ENCODE measurements around the gene FBXL19. TPM values are rescaled to one million over a fixed set of nuclear protein-coding genes. Genes with fewer than 3 reads are reported as not detected.

FBXL19 gene
- total RNA-seq, 1 experiment from 2014 or later: 84.3 TPM

DNA sequence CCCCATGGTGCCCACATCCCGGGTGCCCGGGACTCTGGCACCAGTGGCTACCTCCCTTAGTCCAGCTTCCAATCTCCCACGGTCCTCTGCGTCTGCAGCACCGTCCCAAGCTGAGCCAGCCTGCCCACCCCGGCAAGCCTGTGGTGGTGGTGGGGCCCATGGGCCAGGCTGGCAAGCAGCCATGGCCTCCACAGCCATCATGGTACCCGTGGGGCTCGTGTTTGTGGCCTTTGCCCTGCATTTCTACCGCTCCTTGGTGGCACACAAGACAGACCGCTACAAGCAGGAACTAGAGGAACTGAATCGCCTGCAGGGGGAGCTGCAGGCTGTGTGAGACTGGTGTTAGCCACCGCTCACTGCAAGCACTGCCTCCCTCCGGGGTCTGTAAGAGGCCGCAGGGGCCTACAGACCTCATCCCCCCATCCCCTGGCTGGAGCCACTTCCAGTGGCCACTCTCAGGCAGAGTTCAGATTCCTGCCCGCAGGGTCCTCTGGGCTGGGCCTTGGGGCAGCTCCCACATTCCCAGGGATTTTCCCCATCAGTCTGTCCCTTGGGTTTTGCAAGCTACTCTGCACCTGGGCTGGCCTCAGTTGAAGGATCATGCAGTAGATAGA lies 30.2 kb downstream of the FBXL19 start:
- Mint-ChIP-seq H3K36me3 (peaks cover 3% of the 10 kb centered on the region; the same call in 1 of the 2 replicates), H3K4me1 (peaks cover 19% of the 10 kb centered on the region), H3K9me3 (no peaks in the 10 kb centered on the region), H3K27me3 (ENCODE audit: low read depth) (peaks cover 3% of the 10 kb centered on the region; the same call in 1 of the 2 replicates), H3K27ac (no peak overlapping the region), H3K4me3 (no peak overlapping the region)
- POLR2A ChIA-PET: interaction anchor here (0.5 to 1.4 kb wide), 6 partner anchors 10 to 316 kb away, joined by 3 to 9 read pairs (median 4); no protein-coding TSS in a partner anchor
- DNase-seq (ENCODE audit: low spot score) (peak; percentile 91), ATAC-seq (peak; percentile 66)
- TF ChIP-seq, protein P1, sequence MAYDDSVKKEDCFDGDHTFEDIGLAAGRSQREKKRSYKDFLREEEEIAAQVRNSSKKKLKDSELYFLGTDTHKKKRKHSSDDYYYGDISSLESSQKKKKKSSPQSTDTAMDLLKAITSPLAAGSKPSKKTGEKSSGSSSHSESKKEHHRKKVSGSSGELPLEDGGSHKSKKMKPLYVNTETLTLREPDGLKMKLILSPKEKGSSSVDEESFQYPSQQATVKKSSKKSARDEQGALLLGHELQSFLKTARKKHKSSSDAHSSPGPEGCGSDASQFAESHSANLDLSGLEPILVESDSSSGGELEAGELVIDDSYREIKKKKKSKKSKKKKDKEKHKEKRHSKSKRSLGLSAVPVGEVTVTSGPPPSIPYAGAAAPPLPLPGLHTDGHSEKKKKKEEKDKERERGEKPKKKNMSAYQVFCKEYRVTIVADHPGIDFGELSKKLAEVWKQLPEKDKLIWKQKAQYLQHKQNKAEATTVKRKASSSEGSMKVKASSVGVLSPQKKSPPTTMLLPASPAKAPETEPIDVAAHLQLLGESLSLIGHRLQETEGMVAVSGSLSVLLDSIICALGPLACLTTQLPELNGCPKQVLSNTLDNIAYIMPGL (CRISPR knock-in tag; IDR thresholded peaks at IDR 0.05): peak; percentile 46; the same call in 1 of the 2 replicates
- TF ChIP-seq SP1 (CRISPR knock-in tag; conservative IDR thresholded peaks at IDR 0.05): peak; percentile 43; the same call in 1 of the 2 replicates
- TF ChIP-seq, protein P2, sequence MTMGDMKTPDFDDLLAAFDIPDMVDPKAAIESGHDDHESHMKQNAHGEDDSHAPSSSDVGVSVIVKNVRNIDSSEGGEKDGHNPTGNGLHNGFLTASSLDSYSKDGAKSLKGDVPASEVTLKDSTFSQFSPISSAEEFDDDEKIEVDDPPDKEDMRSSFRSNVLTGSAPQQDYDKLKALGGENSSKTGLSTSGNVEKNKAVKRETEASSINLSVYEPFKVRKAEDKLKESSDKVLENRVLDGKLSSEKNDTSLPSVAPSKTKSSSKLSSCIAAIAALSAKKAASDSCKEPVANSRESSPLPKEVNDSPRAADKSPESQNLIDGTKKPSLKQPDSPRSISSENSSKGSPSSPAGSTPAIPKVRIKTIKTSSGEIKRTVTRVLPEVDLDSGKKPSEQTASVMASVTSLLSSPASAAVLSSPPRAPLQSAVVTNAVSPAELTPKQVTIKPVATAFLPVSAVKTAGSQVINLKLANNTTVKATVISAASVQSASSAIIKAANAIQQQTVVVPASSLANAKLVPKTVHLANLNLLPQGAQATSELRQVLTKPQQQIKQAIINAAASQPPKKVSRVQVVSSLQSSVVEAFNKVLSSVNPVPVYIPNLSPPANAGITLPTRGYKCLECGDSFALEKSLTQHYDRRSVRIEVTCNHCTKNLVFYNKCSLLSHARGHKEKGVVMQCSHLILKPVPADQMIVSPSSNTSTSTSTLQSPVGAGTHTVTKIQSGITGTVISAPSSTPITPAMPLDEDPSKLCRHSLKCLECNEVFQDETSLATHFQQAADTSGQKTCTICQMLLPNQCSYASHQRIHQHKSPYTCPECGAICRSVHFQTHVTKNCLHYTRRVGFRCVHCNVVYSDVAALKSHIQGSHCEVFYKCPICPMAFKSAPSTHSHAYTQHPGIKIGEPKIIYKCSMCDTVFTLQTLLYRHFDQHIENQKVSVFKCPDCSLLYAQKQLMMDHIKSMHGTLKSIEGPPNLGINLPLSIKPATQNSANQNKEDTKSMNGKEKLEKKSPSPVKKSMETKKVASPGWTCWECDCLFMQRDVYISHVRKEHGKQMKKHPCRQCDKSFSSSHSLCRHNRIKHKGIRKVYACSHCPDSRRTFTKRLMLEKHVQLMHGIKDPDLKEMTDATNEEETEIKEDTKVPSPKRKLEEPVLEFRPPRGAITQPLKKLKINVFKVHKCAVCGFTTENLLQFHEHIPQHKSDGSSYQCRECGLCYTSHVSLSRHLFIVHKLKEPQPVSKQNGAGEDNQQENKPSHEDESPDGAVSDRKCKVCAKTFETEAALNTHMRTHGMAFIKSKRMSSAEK (CRISPR knock-in tag; IDR thresholded peaks at IDR 0.05; ENCODE audit: borderline replicate concordance): no peak
- TF ChIP-seq, protein P3, sequence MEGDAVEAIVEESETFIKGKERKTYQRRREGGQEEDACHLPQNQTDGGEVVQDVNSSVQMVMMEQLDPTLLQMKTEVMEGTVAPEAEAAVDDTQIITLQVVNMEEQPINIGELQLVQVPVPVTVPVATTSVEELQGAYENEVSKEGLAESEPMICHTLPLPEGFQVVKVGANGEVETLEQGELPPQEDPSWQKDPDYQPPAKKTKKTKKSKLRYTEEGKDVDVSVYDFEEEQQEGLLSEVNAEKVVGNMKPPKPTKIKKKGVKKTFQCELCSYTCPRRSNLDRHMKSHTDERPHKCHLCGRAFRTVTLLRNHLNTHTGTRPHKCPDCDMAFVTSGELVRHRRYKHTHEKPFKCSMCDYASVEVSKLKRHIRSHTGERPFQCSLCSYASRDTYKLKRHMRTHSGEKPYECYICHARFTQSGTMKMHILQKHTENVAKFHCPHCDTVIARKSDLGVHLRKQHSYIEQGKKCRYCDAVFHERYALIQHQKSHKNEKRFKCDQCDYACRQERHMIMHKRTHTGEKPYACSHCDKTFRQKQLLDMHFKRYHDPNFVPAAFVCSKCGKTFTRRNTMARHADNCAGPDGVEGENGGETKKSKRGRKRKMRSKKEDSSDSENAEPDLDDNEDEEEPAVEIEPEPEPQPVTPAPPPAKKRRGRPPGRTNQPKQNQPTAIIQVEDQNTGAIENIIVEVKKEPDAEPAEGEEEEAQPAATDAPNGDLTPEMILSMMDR (IDR thresholded peaks at IDR 0.05): peak; percentile 64; the same call in 1 of the 2 replicates
- CTCF ChIA-PET: interaction anchor here (0.6 to 3.2 kb wide), 39 partner anchors 11 to 758 kb away, joined by 3 to 54 read pairs (median 4); partner anchors contain the start of genes FBXL19, FUS, HSD3B7 and KAT8

DNA sequence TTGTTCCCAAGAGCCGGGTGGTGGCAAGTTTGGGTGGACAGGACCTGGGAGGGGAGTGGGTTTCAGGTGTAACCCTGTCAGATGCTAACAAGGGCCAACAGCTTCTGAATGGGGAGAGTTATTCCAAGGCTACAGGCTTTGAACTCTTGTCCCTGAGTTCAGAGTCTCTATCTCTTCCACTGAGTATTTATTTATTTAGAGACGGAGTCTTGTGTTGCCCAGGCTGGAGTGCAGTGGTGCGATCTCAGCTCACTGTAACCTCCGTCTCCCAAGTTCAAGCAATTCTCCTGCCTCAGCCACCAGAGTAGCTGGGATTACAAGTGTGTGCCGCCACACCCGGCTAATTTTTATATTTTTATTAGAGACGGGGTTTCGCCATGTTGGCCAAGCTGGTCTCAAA lies 31.6 kb downstream of the FBXL19 start:
- CTCF ChIA-PET: interaction anchor here (2.4 to 3.2 kb wide), 4 partner anchors 14 to 87 kb away, joined by 12 to 54 read pairs (median 22); partner anchors contain the start of gene HSD3B7
- ATAC-seq: no peak
- no peak overlapping the region for H3K4me3 Mint-ChIP-seq
- POLR2A ChIA-PET: interaction anchor here (1.4 kb wide), 1 partner anchor 11 kb away, joined by 3 read pairs; no protein-coding TSS in a partner anchor
- peaks cover 16% of the 10 kb centered on the region for H3K4me1 Mint-ChIP-seq
- no peak overlapping the region for H3K27ac Mint-ChIP-seq
- H3K9me3 Mint-ChIP-seq: no peaks in the 10 kb centered on the region
- H3K27me3 Mint-ChIP-seq (ENCODE audit: low read depth): peaks cover 3% of the 10 kb centered on the region; the same call in 1 of the 2 replicates
- DNase-seq (ENCODE audit: low spot score): no peak
- peaks cover 14% of the 10 kb centered on the region for H3K36me3 Mint-ChIP-seq
- TF ChIP-seq ZNF138 (CRISPR knock-in tag; conservative IDR thresholded peaks at IDR 0.05) (no peak), OVOL2 (CRISPR knock-in tag; IDR thresholded peaks at IDR 0.05; ENCODE audit: borderline replicate concordance) (no peak), JUN (CRISPR knock-in tag; IDR thresholded peaks at IDR 0.05) (no peak), ESRRA (CRISPR knock-in tag; IDR thresholded peaks at IDR 0.05; ENCODE audit: borderline replicate concordance) (no peak), CREB1 (CRISPR knock-in tag; IDR thresholded peaks at IDR 0.05) (no peak), HMGA2 (CRISPR knock-in tag; IDR thresholded peaks at IDR 0.05) (no peak), PRRX2 (CRISPR knock-in tag; IDR thresholded peaks at IDR 0.05) (no peak), TP53 (CRISPR knock-in tag; IDR thresholded peaks at IDR 0.05) (no peak), CBFB (CRISPR knock-in tag; IDR thresholded peaks at IDR 0.05; ENCODE audit: low read depth) (no peak), ZNF232 (CRISPR knock-in tag; IDR thresholded peaks at IDR 0.05) (no peak)
- TF ChIP-seq, protein P4, sequence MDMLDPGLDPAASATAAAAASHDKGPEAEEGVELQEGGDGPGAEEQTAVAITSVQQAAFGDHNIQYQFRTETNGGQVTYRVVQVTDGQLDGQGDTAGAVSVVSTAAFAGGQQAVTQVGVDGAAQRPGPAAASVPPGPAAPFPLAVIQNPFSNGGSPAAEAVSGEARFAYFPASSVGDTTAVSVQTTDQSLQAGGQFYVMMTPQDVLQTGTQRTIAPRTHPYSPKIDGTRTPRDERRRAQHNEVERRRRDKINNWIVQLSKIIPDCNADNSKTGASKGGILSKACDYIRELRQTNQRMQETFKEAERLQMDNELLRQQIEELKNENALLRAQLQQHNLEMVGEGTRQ (CRISPR knock-in tag; IDR thresholded peaks at IDR 0.05): no peak
- TF ChIP-seq, protein P2 (CRISPR knock-in tag; IDR thresholded peaks at IDR 0.05; ENCODE audit: borderline replicate concordance): no peak
- TF ChIP-seq, protein P5, sequence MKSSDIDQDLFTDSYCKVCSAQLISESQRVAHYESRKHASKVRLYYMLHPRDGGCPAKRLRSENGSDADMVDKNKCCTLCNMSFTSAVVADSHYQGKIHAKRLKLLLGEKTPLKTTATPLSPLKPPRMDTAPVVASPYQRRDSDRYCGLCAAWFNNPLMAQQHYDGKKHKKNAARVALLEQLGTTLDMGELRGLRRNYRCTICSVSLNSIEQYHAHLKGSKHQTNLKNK (CRISPR knock-in tag; IDR thresholded peaks at IDR 0.05): no peak
- TF ChIP-seq, protein P6, sequence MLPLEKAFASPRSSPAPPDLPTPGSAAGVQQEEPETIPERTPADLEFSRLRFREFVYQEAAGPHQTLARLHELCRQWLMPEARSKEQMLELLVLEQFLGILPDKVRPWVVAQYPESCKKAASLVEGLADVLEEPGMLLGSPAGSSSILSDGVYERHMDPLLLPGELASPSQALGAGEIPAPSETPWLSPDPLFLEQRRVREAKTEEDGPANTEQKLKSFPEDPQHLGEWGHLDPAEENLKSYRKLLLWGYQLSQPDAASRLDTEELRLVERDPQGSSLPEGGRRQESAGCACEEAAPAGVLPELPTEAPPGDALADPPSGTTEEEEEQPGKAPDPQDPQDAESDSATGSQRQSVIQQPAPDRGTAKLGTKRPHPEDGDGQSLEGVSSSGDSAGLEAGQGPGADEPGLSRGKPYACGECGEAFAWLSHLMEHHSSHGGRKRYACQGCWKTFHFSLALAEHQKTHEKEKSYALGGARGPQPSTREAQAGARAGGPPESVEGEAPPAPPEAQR (CRISPR knock-in tag; IDR thresholded peaks at IDR 0.05): no peak

Data from WTC11 (cell line).